Epithelial cell of alveolus of lung (primary cell): ENCODE results near the gene CSNK1E. TPM values are rescaled to one million over a fixed set of nuclear protein-coding genes. Genes with fewer than 3 reads are reported as not detected.

ENCODE experiments used
- total RNA-seq: library from RNA; depleted of rRNA; stranded (reverse); fragments of >200 nt; gene quantifications from 2 replicates; pipeline ENCODE4 v1.2.1, GENCODE V29; 2015

CSNK1E gene
- 105 and 164 TPM in 2 replicates for total RNA-seq

DNA sequence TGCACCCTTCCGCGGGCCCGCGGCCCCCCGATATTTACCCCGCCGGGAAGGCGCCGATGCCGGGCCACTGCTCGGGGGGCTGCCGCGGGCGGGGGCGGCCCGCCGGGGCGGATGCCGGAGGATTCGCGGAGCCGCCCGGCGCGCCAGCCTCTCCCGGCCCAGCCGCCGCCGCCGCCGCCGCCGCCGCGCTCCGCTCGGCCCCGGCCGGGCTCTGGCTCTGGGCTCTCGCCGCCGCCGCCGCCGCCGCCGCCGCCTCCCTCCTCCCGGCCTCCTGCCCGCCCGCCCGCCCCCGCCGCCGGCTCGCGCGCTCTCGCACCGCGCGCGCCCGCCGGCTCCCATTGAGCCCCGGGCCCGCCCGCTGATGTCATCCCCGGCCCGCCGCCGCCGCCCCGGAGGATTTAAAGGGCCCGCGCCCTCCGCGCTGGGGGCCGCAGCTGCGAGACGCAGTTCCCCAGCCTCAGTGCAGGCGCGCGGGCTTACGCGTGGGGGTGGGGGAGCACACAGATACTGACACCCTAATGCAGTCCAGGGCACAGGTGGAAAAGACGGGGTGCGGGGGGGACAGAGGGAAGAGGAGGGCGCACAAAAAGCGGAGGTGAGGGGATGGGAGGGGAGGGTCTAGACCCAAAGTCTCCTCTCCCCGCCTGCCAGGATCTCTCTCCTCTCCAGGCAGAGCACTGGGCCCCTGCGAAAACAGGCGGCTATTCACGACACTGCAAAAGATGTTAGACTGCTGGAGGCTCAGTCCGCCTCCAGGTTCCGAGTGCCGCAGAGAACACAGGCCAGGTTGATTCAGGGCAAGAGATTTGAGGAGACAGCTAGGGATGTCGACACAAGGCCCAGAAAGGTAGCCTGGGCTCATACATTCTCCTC lies at the start of gene CSNK1E:
Gene CSNK1E, minus strand, starts transcription at position 312 of the 873 bp plus-strand sequence. CDS start 3,276 bp downstream, outside the sequence.

DNA sequence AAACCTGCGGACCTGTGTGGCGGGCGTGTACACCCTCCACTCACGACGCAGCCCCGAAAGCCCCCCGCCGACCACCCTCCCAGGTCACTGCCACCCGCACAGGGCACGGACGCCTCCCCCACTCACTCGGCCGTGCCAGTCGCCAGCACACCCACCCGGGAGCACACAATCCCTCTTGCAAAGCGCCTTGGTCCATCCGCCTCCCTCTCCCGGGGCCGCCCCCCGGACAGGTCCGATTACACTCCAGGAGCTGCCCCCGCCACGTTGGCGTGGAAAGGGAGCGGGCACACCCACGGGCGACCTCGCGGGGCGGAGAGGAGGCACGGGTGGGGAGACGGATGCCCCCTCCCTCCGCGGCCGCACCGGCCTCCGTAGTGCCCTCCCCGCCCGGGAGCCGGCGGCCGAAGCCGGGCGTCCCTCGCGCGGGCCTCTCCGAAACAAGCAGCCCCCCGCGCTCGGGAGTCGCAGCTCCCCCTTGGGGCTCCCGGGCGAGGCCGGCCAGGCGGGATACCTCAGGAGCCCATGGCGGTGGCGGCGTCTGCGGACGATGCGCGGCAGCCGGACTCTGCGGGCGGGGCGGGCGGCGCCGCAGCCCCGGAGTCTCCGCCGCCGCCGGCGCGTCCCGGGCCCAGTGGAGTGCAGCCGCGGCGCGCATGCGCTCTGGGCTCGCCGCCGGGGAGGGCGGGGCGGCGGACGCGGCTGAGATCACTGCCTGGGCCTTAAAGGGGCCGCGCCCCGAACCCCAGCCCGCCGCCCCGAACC lies 44.7 kb downstream of the CSNK1E start, which contains the start of gene TMEM184B:
Gene TMEM184B, minus strand, starts transcription at position 638 of the 762 bp plus-strand sequence. CDS start 25,049 bp downstream, outside the sequence.

Other genes with a start within 250 kb of the CSNK1E start
- 0.80 TPM in 1 of 2 replicates, not detected in the other for gene SLC16A8, start 233.2 kb downstream of the CSNK1E start, total RNA-seq
- gene BAIAP2L2, start 206.7 kb downstream of the CSNK1E start, total RNA-seq: 0.13 and 4.4 TPM in 2 replicates
- gene PLA2G6, start 135.6 kb downstream of the CSNK1E start, total RNA-seq: 3.5 and 25.9 TPM in 2 replicates
- gene MAFF, start 115.4 kb downstream of the CSNK1E start, total RNA-seq: 34.0 and 48.6 TPM in 2 replicates
- 63.1 and 71.6 TPM in 2 replicates for gene TMEM184B, start 44.4 kb downstream of the CSNK1E start, total RNA-seq
- gene KCNJ4, start 137.8 kb upstream of the CSNK1E start, total RNA-seq: 0.08 TPM in 1 of 2 replicates, not detected in the other
- gene KDELR3, start 150.7 kb upstream of the CSNK1E start, total RNA-seq: 64.3 and 146 TPM in 2 replicates
- 213 and 320 TPM in 2 replicates for gene DDX17, start 188.9 kb upstream of the CSNK1E start, total RNA-seq